Esophagus muscularis mucosa (tissue), 4 donors: ENCODE data around the gene UBA7. TPM values are rescaled to one million over a fixed set of nuclear protein-coding genes. Genes with fewer than 3 reads are reported as not detected.

Experiments
- DNase-seq: peaks from one replicate; pipeline ENCODE4 v3.0.0-alpha.2; 2017; ENCODE audit errors: extremely low spot score
- H3K27ac ChIP-seq, 4 donors: fragments of 200-600 bp; sonication (generic); replicated peaks in 1 of 4; 1 replicate in 3 of 4; 2 replicates in 1 of 4; pipeline ENCODE4 v1.5.1; 2016 to 2019; ENCODE audit warnings: mild to moderate bottlenecking in 1 of 4
- H3K27me3 ChIP-seq, 4 donors: fragments of 200-600 bp; sonication (generic); one replicate each; pipeline versions ENCODE4 v1.5.1 to v1.6.0; 2016 to 2019
- H3K36me3 ChIP-seq, 4 donors: fragments of 200-600 bp; sonication (generic); one replicate each; pipeline ENCODE4 v1.5.1; 2016 to 2019
- H3K4me1 ChIP-seq, 4 donors: fragments of 200-600 bp; sonication (generic); one replicate each; pipeline ENCODE4 v1.5.1; 2016 to 2019
- H3K4me3 ChIP-seq, 4 donors: fragments of 200-600 bp; sonication (generic); 1 replicate in 2 of 4; 2 replicates in 2 of 4; pipeline ENCODE4 v1.5.1; 2016 to 2019; ENCODE audit warnings: mild to moderate bottlenecking in 4 of 4, moderate library complexity in 1 of 4
- H3K9me3 ChIP-seq, 4 donors: fragments of 200-600 bp; sonication (generic); 1 replicate in 3 of 4; 2 replicates in 1 of 4; pipeline ENCODE4 v1.5.1; 2016 to 2019
- EP300 ChIP-seq: sonication (generic); formaldehyde crosslinking; IDR thresholded peaks from one replicate; pipeline ENCODE4 v1.6.1; 2017; ENCODE audit warnings: antibody characterized with exemption
- POLR2A ChIP-seq: fragments of 450-650 bp; IDR thresholded peaks from one replicate; pipeline ENCODE4 v1.6.1; 2017; ENCODE audit warnings: antibody characterized with exemption, moderate library complexity, mild to moderate bottlenecking, low read depth
- POLR2AphosphoS5 ChIP-seq, 2 donors: sonication (generic); formaldehyde crosslinking; IDR thresholded peaks; one replicate each; pipeline ENCODE4 v1.6.1; 2017; ENCODE audit warnings: antibody characterized with exemption in 2 of 2
- WGBS: methylation state at CpG from one replicate; pipeline ENCODE4 v1.1.5; 2018; 5-methylcytosine and 5-hydroxymethylcytosine counted together
- intact Hi-C: fragments of 100-400 bp; cut with DNase I; formaldehyde crosslinking; loops from one replicate; pipeline ENCODE4 v1.15.1; 2023
- total RNA-seq, 4 donors: library from RNA; depleted of rRNA; stranded (reverse); fragments of >200 nt; gene quantifications; one replicate each; pipeline versions ENCODE4 v1.1.0 to v1.2.1, GENCODE V29; 2016
- TF ChIP-seq, protein P1 (sequence below), 3 experiments: fragments of 200-600 bp in 2 of 3; fragments of 450-650 bp in 1 of 3; sonication (generic) in 2 of 3; IDR thresholded peaks; one replicate each; pipeline ENCODE4 v1.5.1; 2017 to 2019; ENCODE audit warnings: antibody characterized with exemption in 3 of 3, mild to moderate bottlenecking in 2 of 3, moderate library complexity in 1 of 3

UBA7 gene
- total RNA-seq, 4 donors from 2014 or later: 25.5 to 40.0 (median 31.4) TPM

DNA sequence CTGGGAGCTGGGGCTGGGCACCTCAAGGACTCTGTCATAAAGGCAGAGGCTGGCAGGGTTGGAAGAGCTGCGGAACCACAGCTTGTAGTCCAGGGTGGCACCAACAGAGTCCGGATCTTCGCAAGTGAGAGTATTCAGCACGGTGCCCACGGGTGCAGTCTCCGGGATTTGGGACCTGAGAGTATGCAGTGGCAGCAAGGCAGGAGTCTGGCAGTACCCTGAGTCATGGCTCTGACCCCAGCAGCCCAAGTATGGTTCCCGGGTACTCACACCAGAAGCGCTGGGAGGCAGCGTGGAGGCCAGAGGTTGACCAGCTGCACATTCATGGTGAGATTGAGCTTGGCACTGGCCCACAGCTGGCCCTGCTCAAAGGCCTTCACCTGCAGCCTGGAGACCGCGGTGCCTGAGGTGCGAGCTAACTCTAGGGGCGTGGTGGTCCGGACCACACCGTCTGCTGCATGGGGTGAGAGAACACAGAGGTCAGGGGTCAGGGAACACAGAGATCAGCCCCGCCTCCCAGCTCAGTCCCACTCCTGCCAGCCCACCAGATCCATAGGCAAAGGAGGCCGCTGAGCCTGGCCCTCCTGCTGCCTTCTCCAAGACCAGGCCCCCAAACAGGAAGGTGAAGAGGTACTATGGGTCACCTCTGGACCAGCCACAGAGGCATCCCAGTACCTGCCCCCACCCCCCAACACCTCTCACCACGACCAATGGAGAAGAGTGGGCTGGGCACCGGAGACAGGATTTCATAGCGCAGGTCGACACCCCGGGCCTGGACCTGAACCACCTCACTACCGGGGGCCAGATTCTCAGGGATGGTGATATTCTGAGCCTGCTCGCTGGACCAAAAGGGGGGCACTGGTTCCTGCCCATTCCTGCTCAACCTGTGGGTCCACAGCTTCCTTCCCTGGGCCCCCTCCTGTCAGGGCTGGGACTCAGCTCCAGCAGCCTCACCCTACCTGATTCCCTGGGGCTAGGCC, 18.5 kb downstream of the UBA7 start:
- Histone ChIP-seq H3K36me3 (no peaks in the 10 kb centered on the region), H3K4me3 (no peak overlapping the region), H3K27ac (no peak overlapping the region), H3K9me3 (no peaks in the 10 kb centered on the region), H3K27me3 (no peaks in the 10 kb centered on the region), H3K4me1 (peaks cover 3 to 13% (median 9%) of the 10 kb centered on the region in 4 donors)
- intact Hi-C loops: no loop called here
- TF ChIP-seq, protein P1, sequence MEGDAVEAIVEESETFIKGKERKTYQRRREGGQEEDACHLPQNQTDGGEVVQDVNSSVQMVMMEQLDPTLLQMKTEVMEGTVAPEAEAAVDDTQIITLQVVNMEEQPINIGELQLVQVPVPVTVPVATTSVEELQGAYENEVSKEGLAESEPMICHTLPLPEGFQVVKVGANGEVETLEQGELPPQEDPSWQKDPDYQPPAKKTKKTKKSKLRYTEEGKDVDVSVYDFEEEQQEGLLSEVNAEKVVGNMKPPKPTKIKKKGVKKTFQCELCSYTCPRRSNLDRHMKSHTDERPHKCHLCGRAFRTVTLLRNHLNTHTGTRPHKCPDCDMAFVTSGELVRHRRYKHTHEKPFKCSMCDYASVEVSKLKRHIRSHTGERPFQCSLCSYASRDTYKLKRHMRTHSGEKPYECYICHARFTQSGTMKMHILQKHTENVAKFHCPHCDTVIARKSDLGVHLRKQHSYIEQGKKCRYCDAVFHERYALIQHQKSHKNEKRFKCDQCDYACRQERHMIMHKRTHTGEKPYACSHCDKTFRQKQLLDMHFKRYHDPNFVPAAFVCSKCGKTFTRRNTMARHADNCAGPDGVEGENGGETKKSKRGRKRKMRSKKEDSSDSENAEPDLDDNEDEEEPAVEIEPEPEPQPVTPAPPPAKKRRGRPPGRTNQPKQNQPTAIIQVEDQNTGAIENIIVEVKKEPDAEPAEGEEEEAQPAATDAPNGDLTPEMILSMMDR (IDR thresholded peaks at IDR 0.05): no peak
- TF ChIP-seq POLR2AphosphoS5 (IDR thresholded peaks at IDR 0.05) (no peak), POLR2A (no peak), EP300 (no peak)
- WGBS: 91% methylated on average over 12 of the region's 24 CpGs
- DNase-seq: no peak

DNA sequence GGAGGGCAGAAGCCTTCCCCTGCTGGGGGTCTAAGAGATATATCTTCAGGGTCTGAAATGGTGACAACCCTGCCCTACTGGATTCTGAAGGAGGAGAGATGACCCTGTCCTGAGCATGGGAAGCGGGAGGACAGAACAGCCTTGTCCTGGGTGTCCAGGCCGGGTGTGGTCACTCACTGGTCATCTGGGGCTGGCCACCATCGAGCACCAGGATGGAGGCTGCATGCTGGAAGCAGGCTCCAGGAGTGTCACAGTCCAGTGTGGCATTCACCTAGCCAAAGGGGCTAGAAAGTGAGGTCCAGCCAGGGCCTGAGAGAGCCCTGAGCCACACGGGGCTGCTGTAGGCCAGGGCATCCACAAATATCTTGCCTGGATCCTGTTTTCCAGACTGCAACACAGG, 19.3 kb downstream of the UBA7 start:
- H3K27ac ChIP-seq: no peak overlapping the region
- peaks cover under 1 to 5% (median 2%) of the 10 kb centered on the region in 4 donors for H3K4me1 ChIP-seq
- WGBS: 77% methylated on average over 4 of the region's 4 CpGs
- H3K36me3 ChIP-seq: no peaks in the 10 kb centered on the region
- TF ChIP-seq, protein P1 (IDR thresholded peaks at IDR 0.05): no peak
- TF ChIP-seq POLR2A (no peak), EP300 (no peak), POLR2AphosphoS5 (IDR thresholded peaks at IDR 0.05) (no peak)
- no peak for DNase-seq
- H3K9me3 ChIP-seq: no peaks in the 10 kb centered on the region
- intact Hi-C loops: no loop called here
- H3K4me3 ChIP-seq: no peak overlapping the region
- no peaks in the 10 kb centered on the region for H3K27me3 ChIP-seq

- TF ChIP-seq POLR2A (no peak), POLR2AphosphoS5 (IDR thresholded peaks at IDR 0.05) (no peak), EP300 (no peak)
- TF ChIP-seq, protein P1 (IDR thresholded peaks at IDR 0.05): no peak
- Histone ChIP-seq H3K4me1 (no peaks in the 10 kb centered on the region), H3K27ac (no peak overlapping the region), H3K4me3 (no peak overlapping the region), H3K9me3 (no peaks in the 10 kb centered on the region), H3K27me3 (no peaks in the 10 kb centered on the region), H3K36me3 (no peaks in the 10 kb centered on the region)
- intact Hi-C loops: no loop called here
- WGBS: 96% methylated on average over 11 of the region's 13 CpGs
- DNase-seq: no peak
Observed at GRCh38 chr3:49793486-49794085, 20.2 kb downstream of the UBA7 start.

GRCh38 chr3:49792371-49793150, 21.2 kb downstream of the UBA7 start:
- H3K9me3 ChIP-seq: no peaks in the 10 kb centered on the region
- H3K4me1 ChIP-seq: peaks cover 0 to under 1% (median under 1%) of the 10 kb centered on the region in 4 donors
- no peak overlapping the region for H3K4me3 ChIP-seq
- TF ChIP-seq, protein P1 (IDR thresholded peaks at IDR 0.05): no peak
- TF ChIP-seq POLR2A (no peak), POLR2AphosphoS5 (IDR thresholded peaks at IDR 0.05) (no peak), EP300 (no peak)
- H3K36me3 ChIP-seq: no peaks in the 10 kb centered on the region
- H3K27me3 ChIP-seq: no peaks in the 10 kb centered on the region
- no peak overlapping the region for H3K27ac ChIP-seq
- no peak for DNase-seq
- intact Hi-C loops: no loop called here
- WGBS: 98% methylated on average over 5 of the region's 10 CpGs
